Smooth muscle cell of the coronary artery (primary cell): ENCODE data around the gene RAB32. TPM values are rescaled to one million over a fixed set of nuclear protein-coding genes. Genes with fewer than 3 reads are reported as not detected.

Experiments
- total RNA-seq: library from RNA; depleted of rRNA; stranded (reverse); fragments of >200 nt; gene quantifications from 2 replicates; pipeline ENCODE4 v1.2.3, GENCODE V29; 2014; ENCODE audit warnings: low replicate concordance

The RAB32 gene
- 37.9 and 108 TPM in 2 replicates for total RNA-seq

GRCh38 chr6:146543211-146543939 is at the start of gene RAB32:
Gene RAB32, plus strand, starts transcription at chr6:146543833. Its CDS starts 39 bp downstream, at chr6:146543872.

GRCh38 chr6:146598772-146599405 is 55.3 kb downstream of the RAB32 start, which contains the start of gene ADGB:
Gene ADGB, plus strand, starts transcription at chr6:146598972. Its CDS starts 69 bp downstream, at chr6:146599041.

Other genes starting within 250 kb of the RAB32 start
- gene ADGB, start 55.1 kb downstream of the RAB32 start, total RNA-seq: not detected in 2 replicates